Measurements from ENCODE around the gene CTRL. TPM values are rescaled to one million over a fixed set of nuclear protein-coding genes. Genes with fewer than 3 reads are reported as not detected.

Gene CTRL
- total RNA-seq, 2 donors from 2014 or later = 0.54 to 2.5 TPM

Other genes starting within 250 kb of the CTRL start
- 10 to 100 TPM; 13.3 to 19.2 TPM for gene GFOD2, start 212.5 kb downstream of the CTRL start, total RNA-seq
- 10 to 100 TPM; 14.1 to 14.5 TPM for gene RANBP10, start 125.3 kb downstream of the CTRL start, total RNA-seq
- 1 to 10 TPM; 4.1 to 8.5 TPM for gene TSNAXIP1, start 125.0 kb downstream of the CTRL start, total RNA-seq
- 10 to 100 TPM; 67.5 to 74.7 TPM for gene THAP11, start 89.5 kb downstream of the CTRL start, total RNA-seq
- gene NUTF2, start 84.9 kb downstream of the CTRL start, total RNA-seq = 100 to 1,000 TPM in 1 of 2 donors, 10 to 100 TPM in 1; 79.0 to 172 TPM
- 10 to 100 TPM; 59.6 to 70.9 TPM for gene CENPT, start 84.2 kb downstream of the CTRL start, total RNA-seq
- 10 to 100 TPM; 57.4 to 61.0 TPM for gene EDC4, start 58.8 kb downstream of the CTRL start, total RNA-seq
- gene NRN1L, start 47.0 kb downstream of the CTRL start, total RNA-seq = not detected
- gene PSKH1, start 38.6 kb downstream of the CTRL start, total RNA-seq = 10 to 100 TPM; 24.1 to 36.0 TPM
- 10 to 100 TPM; 19.8 to 52.7 TPM for gene PSMB10, start 5.0 kb upstream of the CTRL start, total RNA-seq
- gene LCAT, start 12.3 kb upstream of the CTRL start, total RNA-seq = 10 to 100 TPM; 28.1 to 46.6 TPM
- gene SLC12A4, start 36.8 kb upstream of the CTRL start, total RNA-seq = 100 to 1,000 TPM; 163 to 168 TPM
- not detected for gene DPEP3, start 48.6 kb upstream of the CTRL start, total RNA-seq
- gene DPEP2, start 67.6 kb upstream of the CTRL start, total RNA-seq = 1 to 10 TPM in 1 of 2 donors, under 1 TPM in 1; 0.81 to 6.1 TPM
- not detected for gene DPEP2NB, start 84.0 kb upstream of the CTRL start, total RNA-seq
- 1 to 10 TPM; 5.4 to 5.8 TPM for gene DDX28, start 91.4 kb upstream of the CTRL start, total RNA-seq
- gene DUS2, start 91.4 kb upstream of the CTRL start, total RNA-seq = 1 to 10 TPM; 5.3 to 8.4 TPM
- gene NFATC3, start 153.5 kb upstream of the CTRL start, total RNA-seq = 10 to 100 TPM; 51.1 to 56.7 TPM

Measured in thoracic aorta (tissue), 2 donors.